Measurements from ENCODE around the gene GJB5.

Gene GJB5

GRCh38 chr1:34709547-34709946 is 45.3 kb upstream of the GJB5 start:
- H3K36me3 ChIP-seq (ENCODE audit: control insufficient read depth, low read length): no peaks in the 10 kb centered on the region
- TF ChIP-seq, protein P1, sequence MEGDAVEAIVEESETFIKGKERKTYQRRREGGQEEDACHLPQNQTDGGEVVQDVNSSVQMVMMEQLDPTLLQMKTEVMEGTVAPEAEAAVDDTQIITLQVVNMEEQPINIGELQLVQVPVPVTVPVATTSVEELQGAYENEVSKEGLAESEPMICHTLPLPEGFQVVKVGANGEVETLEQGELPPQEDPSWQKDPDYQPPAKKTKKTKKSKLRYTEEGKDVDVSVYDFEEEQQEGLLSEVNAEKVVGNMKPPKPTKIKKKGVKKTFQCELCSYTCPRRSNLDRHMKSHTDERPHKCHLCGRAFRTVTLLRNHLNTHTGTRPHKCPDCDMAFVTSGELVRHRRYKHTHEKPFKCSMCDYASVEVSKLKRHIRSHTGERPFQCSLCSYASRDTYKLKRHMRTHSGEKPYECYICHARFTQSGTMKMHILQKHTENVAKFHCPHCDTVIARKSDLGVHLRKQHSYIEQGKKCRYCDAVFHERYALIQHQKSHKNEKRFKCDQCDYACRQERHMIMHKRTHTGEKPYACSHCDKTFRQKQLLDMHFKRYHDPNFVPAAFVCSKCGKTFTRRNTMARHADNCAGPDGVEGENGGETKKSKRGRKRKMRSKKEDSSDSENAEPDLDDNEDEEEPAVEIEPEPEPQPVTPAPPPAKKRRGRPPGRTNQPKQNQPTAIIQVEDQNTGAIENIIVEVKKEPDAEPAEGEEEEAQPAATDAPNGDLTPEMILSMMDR (IDR thresholded peaks at IDR 0.05; ENCODE audit: low read depth, low read length, poor library complexity, severe bottlenecking): no peak
- TF ChIP-seq EZH2phosphoT487 (IDR thresholded peaks at IDR 0.05; ENCODE audit: borderline replicate concordance, low read length): no peak
- H3K9me3 ChIP-seq (ENCODE audit: control insufficient read depth, insufficient read depth, low read length): no peaks in the 10 kb centered on the region
- H4K20me1 ChIP-seq (ENCODE audit: control insufficient read depth, insufficient read depth, low read depth, low read length): no peaks in the 10 kb centered on the region
- H3K27ac ChIP-seq (ENCODE audit: low read depth, low read length): no peak overlapping the region
- H3K27me3 ChIP-seq (ENCODE audit: control insufficient read depth, low read length): 0 out of 2 replicates have a peak, but pooled peaks cover 4% of the 10 kb centered on the region
- H3K79me2 ChIP-seq (ENCODE audit: control insufficient read depth, low read length): no peaks in the 10 kb centered on the region
- no peaks in the 10 kb centered on the region for H3F3A ChIP-seq (ENCODE audit: control insufficient read depth, insufficient read depth)
- no peak overlapping the region for H3K4me3 ChIP-seq (ENCODE audit: low read length)
- H3K4me2 ChIP-seq (ENCODE audit: low read length): no peak overlapping the region
- H3K9me2 ChIP-seq (replicated peaks; ENCODE audit: control insufficient read depth, low read length): no peaks in the 10 kb centered on the region
- no peaks in the 10 kb centered on the region for H3K4me1 ChIP-seq (ENCODE audit: control insufficient read depth, low read length)

DNA sequence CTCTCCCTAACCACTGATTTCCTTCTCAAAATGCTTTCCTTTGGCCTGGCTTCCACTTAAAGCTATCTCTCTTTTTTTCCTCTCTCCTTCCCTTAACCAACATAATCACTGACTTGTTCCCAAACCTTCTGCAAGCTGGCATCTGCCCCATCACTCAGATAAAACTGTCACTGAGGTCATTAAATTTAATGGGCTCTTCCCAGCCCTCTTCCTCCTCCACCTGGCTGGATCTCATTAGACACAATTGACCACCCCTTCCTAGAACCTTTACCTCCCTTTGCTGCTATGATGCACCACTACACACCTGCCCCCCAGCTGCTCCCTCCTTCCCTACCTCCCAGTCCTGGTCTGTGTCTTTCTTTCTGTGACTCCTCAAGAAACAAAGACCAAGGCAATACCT is 44.0 kb upstream of the GJB5 start:
- no peaks in the 10 kb centered on the region for H4K20me1 ChIP-seq (ENCODE audit: control insufficient read depth, insufficient read depth, low read depth, low read length)

DNA sequence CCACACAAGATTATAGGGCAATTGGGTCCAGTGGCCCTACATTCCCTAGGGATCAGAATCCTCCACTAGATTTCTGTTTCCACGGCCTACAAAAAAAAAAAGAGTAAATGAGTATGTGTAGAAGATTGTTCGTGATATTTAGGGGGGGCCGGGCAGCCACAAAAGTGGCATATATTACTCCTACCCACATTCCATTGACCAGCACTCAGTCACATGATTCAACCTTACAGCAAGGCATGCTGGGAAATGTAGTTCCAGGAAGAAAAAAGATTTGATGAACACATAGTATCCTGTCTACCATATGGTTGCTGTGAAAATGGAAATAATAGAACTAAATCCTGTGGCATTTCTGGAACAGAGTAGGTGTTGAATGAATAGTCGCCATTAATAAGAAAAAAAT is 43.4 kb upstream of the GJB5 start:
- Histone ChIP-seq H3K4me1 (ENCODE audit: control insufficient read depth, low read length) (no peaks in the 10 kb centered on the region), H3K9me3 (ENCODE audit: control insufficient read depth, insufficient read depth, low read length) (no peaks in the 10 kb centered on the region), H3K4me3 (ENCODE audit: low read length) (no peak overlapping the region), H3K9me2 (replicated peaks; ENCODE audit: control insufficient read depth, low read length) (no peaks in the 10 kb centered on the region), H3K27ac (ENCODE audit: low read depth, low read length) (no peak overlapping the region), H3K79me2 (ENCODE audit: control insufficient read depth, low read length) (no peaks in the 10 kb centered on the region), H3K27me3 (ENCODE audit: control insufficient read depth, low read length) (no peaks in the 10 kb centered on the region), H3K4me2 (ENCODE audit: low read length) (no peak overlapping the region), H4K20me1 (ENCODE audit: control insufficient read depth, insufficient read depth, low read depth, low read length) (no peaks in the 10 kb centered on the region), H3K36me3 (ENCODE audit: control insufficient read depth, low read length) (no peaks in the 10 kb centered on the region), H3F3A (ENCODE audit: control insufficient read depth, insufficient read depth) (no peaks in the 10 kb centered on the region)
- no peak for TF ChIP-seq EZH2phosphoT487 (IDR thresholded peaks at IDR 0.05; ENCODE audit: borderline replicate concordance, low read length)
- TF ChIP-seq, protein P1 (IDR thresholded peaks at IDR 0.05; ENCODE audit: low read depth, low read length, poor library complexity, severe bottlenecking): no peak

More for the DNA sequence above, 44.0 kb upstream of the GJB5 start:
- TF ChIP-seq EZH2phosphoT487 (IDR thresholded peaks at IDR 0.05; ENCODE audit: borderline replicate concordance, low read length): no peak
- TF ChIP-seq, protein P1 (IDR thresholded peaks at IDR 0.05; ENCODE audit: low read depth, low read length, poor library complexity, severe bottlenecking): no peak
- Histone ChIP-seq H3K79me2 (ENCODE audit: control insufficient read depth, low read length) (no peaks in the 10 kb centered on the region), H3K4me1 (ENCODE audit: control insufficient read depth, low read length) (no peaks in the 10 kb centered on the region), H3K9me3 (ENCODE audit: control insufficient read depth, insufficient read depth, low read length) (no peaks in the 10 kb centered on the region), H3K27me3 (ENCODE audit: control insufficient read depth, low read length) (no peaks in the 10 kb centered on the region), H3K27ac (ENCODE audit: low read depth, low read length) (no peak overlapping the region), H3K36me3 (ENCODE audit: control insufficient read depth, low read length) (no peaks in the 10 kb centered on the region), H3K4me2 (ENCODE audit: low read length) (no peak overlapping the region), H3K4me3 (ENCODE audit: low read length) (no peak overlapping the region), H3K9me2 (replicated peaks; ENCODE audit: control insufficient read depth, low read length) (no peaks in the 10 kb centered on the region), H3F3A (ENCODE audit: control insufficient read depth, insufficient read depth) (no peaks in the 10 kb centered on the region)
